Measurements from ENCODE around the gene AVP.

DNA sequence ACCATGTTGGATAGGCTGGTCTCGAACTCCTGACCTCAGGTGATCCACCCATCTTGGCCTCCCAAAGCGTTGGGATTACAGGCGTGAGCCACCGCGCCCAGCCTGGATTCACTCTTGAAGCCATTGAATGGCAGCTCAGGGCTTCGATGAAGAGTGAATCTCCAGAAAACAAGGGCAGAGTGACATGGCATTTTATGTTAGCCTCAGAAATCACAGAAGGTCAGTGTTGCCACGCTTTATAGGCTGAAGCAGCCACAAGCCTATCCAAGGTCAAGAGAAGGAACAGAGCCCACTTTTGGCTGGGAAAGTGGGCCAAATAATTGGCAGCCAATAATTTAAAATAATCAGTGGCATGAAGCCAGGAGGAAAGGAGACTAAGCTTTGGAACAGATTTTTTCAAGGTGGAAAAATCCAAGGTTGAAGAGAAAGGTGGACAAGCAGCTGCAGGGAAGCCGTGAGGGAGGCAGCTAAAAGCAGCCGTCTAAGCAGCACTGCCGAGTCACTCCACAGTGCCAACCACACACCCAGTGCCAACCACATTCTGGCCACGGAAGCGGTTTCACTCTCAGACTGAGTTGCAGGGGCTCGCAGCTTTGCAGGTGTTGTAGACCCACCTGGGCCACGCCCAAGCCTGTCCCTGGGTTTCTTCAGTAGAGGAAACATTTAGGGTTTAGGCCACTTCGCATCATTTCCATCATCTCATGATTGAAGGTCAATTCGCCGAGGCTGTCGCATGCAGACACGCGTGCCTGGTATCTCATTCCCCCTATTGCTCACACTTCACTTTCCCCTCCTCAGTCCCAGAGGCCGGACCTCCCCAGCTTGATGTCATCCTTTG is 17.4 kb upstream of the AVP start:
- TF ChIP-seq, protein P1, sequence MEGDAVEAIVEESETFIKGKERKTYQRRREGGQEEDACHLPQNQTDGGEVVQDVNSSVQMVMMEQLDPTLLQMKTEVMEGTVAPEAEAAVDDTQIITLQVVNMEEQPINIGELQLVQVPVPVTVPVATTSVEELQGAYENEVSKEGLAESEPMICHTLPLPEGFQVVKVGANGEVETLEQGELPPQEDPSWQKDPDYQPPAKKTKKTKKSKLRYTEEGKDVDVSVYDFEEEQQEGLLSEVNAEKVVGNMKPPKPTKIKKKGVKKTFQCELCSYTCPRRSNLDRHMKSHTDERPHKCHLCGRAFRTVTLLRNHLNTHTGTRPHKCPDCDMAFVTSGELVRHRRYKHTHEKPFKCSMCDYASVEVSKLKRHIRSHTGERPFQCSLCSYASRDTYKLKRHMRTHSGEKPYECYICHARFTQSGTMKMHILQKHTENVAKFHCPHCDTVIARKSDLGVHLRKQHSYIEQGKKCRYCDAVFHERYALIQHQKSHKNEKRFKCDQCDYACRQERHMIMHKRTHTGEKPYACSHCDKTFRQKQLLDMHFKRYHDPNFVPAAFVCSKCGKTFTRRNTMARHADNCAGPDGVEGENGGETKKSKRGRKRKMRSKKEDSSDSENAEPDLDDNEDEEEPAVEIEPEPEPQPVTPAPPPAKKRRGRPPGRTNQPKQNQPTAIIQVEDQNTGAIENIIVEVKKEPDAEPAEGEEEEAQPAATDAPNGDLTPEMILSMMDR (conservative IDR thresholded peaks at IDR 0.05) = no peak
- TF ChIP-seq ZFX (IDR thresholded peaks at IDR 0.05) = no peak
